Keratinocyte (primary cell): ENCODE measurements around the gene WNT4. TPM values are rescaled to one million over a fixed set of nuclear protein-coding genes. Genes with fewer than 3 reads are reported as not detected.

Source experiments
- DNase-seq: peaks from one replicate; pipeline ENCODE4 v3.0.0-alpha.2; 2011; ENCODE audit warnings: low read depth, missing footprints, low spot score
- FAIRE-seq: peaks from 2 replicates; lab custom pipeline; 2011; peaks lifted over from hg19 to GRCh38; lab: Jason Lieb, UNC
- H2AFZ ChIP-seq: 2 replicates; pipeline ENCODE4 v1.6.0; 2012; ENCODE audit warnings: low read length, control low read depth, inconsistent platforms; ENCODE audit not compliant: control insufficient read depth
- H3K27ac ChIP-seq: 2 replicates; pipeline ENCODE4 v1.5.1; 2011; ENCODE audit warnings: low read length; ENCODE audit not compliant: control insufficient read depth, insufficient read depth
- H3K27me3 ChIP-seq: 3 replicates; pipeline ENCODE4 v1.6.0; 2011; ENCODE audit warnings: low read length; ENCODE audit not compliant: control insufficient read depth, insufficient read depth; ENCODE audit errors: extremely low read depth
- H3K36me3 ChIP-seq, 2 experiments: 2 replicates in 1 of 2; 3 replicates in 1 of 2; pipeline ENCODE4 v1.5.1; 2011; ENCODE audit warnings: low read length in 2 of 2, mild to moderate bottlenecking in 1 of 2; ENCODE audit not compliant: control insufficient read depth in 2 of 2, insufficient read depth in 2 of 2; ENCODE audit errors: extremely low read depth in 1 of 2
- H3K4me1 ChIP-seq: 3 replicates; pipeline ENCODE4 v1.5.1; 2011; ENCODE audit warnings: low read length; ENCODE audit not compliant: control insufficient read depth, insufficient read depth; ENCODE audit errors: extremely low read depth
- H3K4me2 ChIP-seq: 3 replicates; pipeline ENCODE4 v1.6.0; 2011; ENCODE audit warnings: low read depth, low read length; ENCODE audit not compliant: control insufficient read depth, insufficient read depth; ENCODE audit errors: extremely low read depth
- H3K4me3 ChIP-seq, 3 experiments: fragments of 200-600 bp in 1 of 3; sonication (generic) in 1 of 3; 2 replicates in 2 of 3; 3 replicates in 1 of 3; pipeline ENCODE4 v1.5.1; 2011 to 2016; ENCODE audit warnings: low read length in 3 of 3, mild to moderate bottlenecking in 3 of 3, control low read depth in 2 of 3, inconsistent platforms in 1 of 3, low read depth in 1 of 3, mixed read lengths in 1 of 3, mixed run types in 1 of 3, moderate library complexity in 1 of 3; ENCODE audit not compliant: control insufficient read depth in 2 of 3, insufficient read depth in 2 of 3; ENCODE audit errors: extremely low read depth in 1 of 3
- H3K79me2 ChIP-seq: 2 replicates; pipeline ENCODE4 v1.6.0; 2012; ENCODE audit warnings: low read length; ENCODE audit not compliant: control insufficient read depth, insufficient read depth
- H3K9ac ChIP-seq: 3 replicates; pipeline ENCODE4 v1.6.0; 2011; ENCODE audit warnings: low read length; ENCODE audit not compliant: control insufficient read depth, insufficient read depth; ENCODE audit errors: extremely low read depth
- H3K9me1 ChIP-seq: 3 replicates; pipeline ENCODE4 v1.6.0; 2011; ENCODE audit warnings: low read length; ENCODE audit not compliant: control insufficient read depth, insufficient read depth; ENCODE audit errors: extremely low read depth
- H3K9me3 ChIP-seq: 2 replicates; pipeline ENCODE4 v1.5.1; 2012; ENCODE audit warnings: low read depth, low read length; ENCODE audit not compliant: control insufficient read depth
- H4K20me1 ChIP-seq: 3 replicates; pipeline ENCODE4 v1.6.0; 2011; ENCODE audit warnings: low read length; ENCODE audit not compliant: control insufficient read depth, insufficient read depth; ENCODE audit errors: extremely low read depth
- EZH2 ChIP-seq: IDR thresholded peaks from one replicate; pipeline ENCODE4 v1.6.1; 2012; ENCODE audit warnings: inconsistent platforms, mild to moderate bottlenecking, low read length, moderate library complexity
- dilution Hi-C: fragments of 300-500 bp; cut with MboI; formaldehyde crosslinking; loops from one replicate; pipeline ENCODE4 v1.7.0; 2020; ENCODE audit warnings: low sequenced_read_pairs; ENCODE audit not compliant: extremely low pct_ligation_motif_present
- polyA plus RNA-seq, 5 experiments: library from polyadenylated mRNA; depleted of rRNA in 3 of 5; stranded (reverse) in 3 of 5; stranded (forward) in 1 of 5; unstranded in 1 of 5; fragments of >200 nt; gene quantifications; 1 replicate in 1 of 5; 2 replicates in 3 of 5; 3 replicates in 1 of 5; pipeline versions ENCODE4 v1.2.1 to v1.2.3, GENCODE V29; 2011 to 2012; ENCODE audit warnings: missing spikeins in 2 of 5, low read depth in 1 of 5, low replicate concordance in 1 of 5
- TF ChIP-seq, protein P1 (sequence below), 3 experiments: IDR thresholded peaks in 1 of 3; conservative IDR thresholded peaks in 1 of 3; optimal IDR thresholded peaks in 1 of 3; 2 replicates in 2 of 3; 3 replicates in 1 of 3; pipeline versions ENCODE3 to v1.5.1; 2011; ENCODE audit warnings: low read length in 3 of 3, mild to moderate bottlenecking in 3 of 3, moderate library complexity in 2 of 3, control low read depth in 1 of 3, inconsistent platforms in 1 of 3; ENCODE audit not compliant: insufficient read depth in 2 of 3; ENCODE audit errors: extremely low read depth in 1 of 3

WNT4 gene
- polyA plus RNA-seq, 1 donor (not counting 4 experiments of a cell fraction or from before 2014, with no cell fraction given), result 2.6 TPM

DNA sequence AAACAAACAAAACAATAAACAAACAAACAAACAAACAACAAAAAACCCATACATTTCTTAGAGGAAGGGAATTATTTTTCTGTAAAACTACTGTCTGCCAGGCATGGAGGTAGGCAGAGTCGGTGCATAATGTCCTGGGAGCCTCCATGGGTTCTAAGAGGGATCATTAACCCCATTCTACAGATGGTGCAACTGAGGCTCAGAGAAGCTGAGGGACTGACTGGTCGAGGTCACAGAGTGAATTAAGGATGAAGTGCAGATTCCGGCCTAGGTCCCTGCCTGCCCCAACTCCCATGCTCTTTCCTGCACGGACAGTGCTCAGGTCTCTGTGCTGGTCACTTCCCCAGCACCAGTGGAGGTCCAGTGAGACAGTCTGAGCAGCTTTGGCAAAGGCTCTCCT is 15.8 kb upstream of the WNT4 start:
- Histone ChIP-seq H2AFZ (no peak overlapping the region), H3K9ac (no peak overlapping the region), H3K36me3 (no peaks in the 10 kb centered on the region), H3K27me3 (peaks cover 19% of the 10 kb centered on the region), H4K20me1 (peaks cover 5% of the 10 kb centered on the region), H3K4me3 (no peak overlapping the region), H3K27ac (no peak overlapping the region), H3K4me2 (no peak overlapping the region), H3K79me2 (no peaks in the 10 kb centered on the region), H3K4me1 (no peaks in the 10 kb centered on the region), H3K9me3 (no peaks in the 10 kb centered on the region), H3K9me1 (no peaks in the 10 kb centered on the region)
- DNase-seq (no peak), FAIRE-seq (no peak)
- dilution Hi-C loops, result loop anchor here (25.0 kb wide), 1 partner anchor 229 kb away; no protein-coding TSS in a partner anchor
- no peak for TF ChIP-seq EZH2
- TF ChIP-seq, protein P1, sequence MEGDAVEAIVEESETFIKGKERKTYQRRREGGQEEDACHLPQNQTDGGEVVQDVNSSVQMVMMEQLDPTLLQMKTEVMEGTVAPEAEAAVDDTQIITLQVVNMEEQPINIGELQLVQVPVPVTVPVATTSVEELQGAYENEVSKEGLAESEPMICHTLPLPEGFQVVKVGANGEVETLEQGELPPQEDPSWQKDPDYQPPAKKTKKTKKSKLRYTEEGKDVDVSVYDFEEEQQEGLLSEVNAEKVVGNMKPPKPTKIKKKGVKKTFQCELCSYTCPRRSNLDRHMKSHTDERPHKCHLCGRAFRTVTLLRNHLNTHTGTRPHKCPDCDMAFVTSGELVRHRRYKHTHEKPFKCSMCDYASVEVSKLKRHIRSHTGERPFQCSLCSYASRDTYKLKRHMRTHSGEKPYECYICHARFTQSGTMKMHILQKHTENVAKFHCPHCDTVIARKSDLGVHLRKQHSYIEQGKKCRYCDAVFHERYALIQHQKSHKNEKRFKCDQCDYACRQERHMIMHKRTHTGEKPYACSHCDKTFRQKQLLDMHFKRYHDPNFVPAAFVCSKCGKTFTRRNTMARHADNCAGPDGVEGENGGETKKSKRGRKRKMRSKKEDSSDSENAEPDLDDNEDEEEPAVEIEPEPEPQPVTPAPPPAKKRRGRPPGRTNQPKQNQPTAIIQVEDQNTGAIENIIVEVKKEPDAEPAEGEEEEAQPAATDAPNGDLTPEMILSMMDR (optimal IDR thresholded peaks at IDR 0.05 in 1 of 3, IDR thresholded peaks at IDR 0.05 in 1 of 3, conservative IDR thresholded peaks at IDR 0.05 in 1 of 3; ENCODE audit: extremely low read depth in 1 of 3, insufficient read depth in 2 of 3, low read length in 3 of 3), result no peak

DNA sequence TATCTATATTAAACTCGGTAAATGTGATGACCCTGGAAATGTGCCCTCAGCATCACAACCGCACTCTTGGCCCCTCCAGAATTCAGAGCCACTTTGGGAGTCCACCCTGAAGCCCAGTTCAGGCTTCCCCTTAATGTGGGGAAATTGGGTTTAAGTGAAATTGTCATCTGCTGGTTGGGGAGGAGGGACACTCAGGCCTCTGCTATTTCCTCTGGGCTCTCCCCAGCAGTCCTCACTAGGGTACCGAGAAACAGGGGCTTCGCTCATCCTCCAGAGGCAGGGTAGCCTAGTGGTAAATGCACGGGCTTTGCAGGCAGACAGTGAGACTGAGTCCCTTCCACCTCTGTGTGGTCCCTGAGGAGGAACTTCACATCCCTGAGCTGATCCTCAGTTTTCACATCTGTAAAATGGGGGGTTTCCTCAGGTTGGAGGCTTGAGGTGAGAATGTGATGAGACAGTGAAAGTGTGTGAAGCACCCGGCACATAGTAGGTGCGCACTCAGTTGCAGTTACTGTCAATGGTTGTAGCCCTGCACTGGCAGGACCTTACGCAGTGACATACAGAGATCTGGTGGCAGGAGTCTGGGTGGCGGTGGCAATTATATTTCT is 14.6 kb upstream of the WNT4 start:
- no peak for TF ChIP-seq EZH2
- TF ChIP-seq, protein P1 (optimal IDR thresholded peaks at IDR 0.05 in 1 of 3, IDR thresholded peaks at IDR 0.05 in 1 of 3, conservative IDR thresholded peaks at IDR 0.05 in 1 of 3; ENCODE audit: extremely low read depth in 1 of 3, insufficient read depth in 2 of 3, low read length in 3 of 3), result no peak
- dilution Hi-C loops, result loop anchor here (25.0 kb wide), 1 partner anchor 230 kb away; no protein-coding TSS in a partner anchor
- Histone ChIP-seq H3K79me2 (no peaks in the 10 kb centered on the region), H3K4me1 (no peaks in the 10 kb centered on the region), H4K20me1 (peaks cover 3% of the 10 kb centered on the region), H3K9me3 (no peaks in the 10 kb centered on the region), H3K4me3 (no peak overlapping the region), H3K27ac (no peak overlapping the region), H3K9me1 (no peaks in the 10 kb centered on the region), H3K27me3 (peaks cover 12% of the 10 kb centered on the region), H3K9ac (no peak overlapping the region), H3K4me2 (no peak overlapping the region), H2AFZ (no peak overlapping the region), H3K36me3 (no peaks in the 10 kb centered on the region)
- no peak for DNase-seq
- no peak for FAIRE-seq
